H54 (cell line): ENCODE data around the gene TSSK2.

Experiments
- DNase-seq: peaks from one replicate; pipeline ENCODE4 v3.0.0; 2011; ENCODE audit warnings: low spot score, mixed read lengths; ENCODE audit not compliant: insufficient read length
- FAIRE-seq: peaks from 3 replicates; lab custom pipeline; 2011; peaks lifted over from hg19 to GRCh38; lab: Jason Lieb, UNC
- POLR2A ChIP-seq: IDR thresholded peaks from 2 replicates; pipeline ENCODE4 v1.6.1; 2011; ENCODE audit warnings: low read depth, mild to moderate bottlenecking, low read length

The TSSK2 gene

DNA sequence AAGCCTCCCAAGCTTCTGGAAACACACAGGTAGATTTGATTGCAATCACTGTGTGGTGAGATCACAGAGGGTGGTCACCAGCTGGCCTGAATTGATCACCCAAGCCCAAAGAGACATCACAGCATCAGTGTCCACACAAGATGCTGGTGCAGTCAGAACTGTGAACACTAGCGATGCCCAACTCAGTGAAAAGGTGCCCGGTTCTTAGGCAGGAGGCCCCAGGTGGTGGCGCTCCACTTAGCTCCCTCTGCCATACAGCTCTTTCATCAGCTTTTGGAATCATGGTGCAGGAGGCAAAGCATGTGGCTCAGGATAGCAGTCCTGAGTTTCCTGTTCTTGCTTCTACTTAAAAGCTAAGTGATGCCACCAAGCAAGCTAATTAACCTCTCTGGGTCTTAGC, 20.0 kb upstream of the TSSK2 start:
- TF ChIP-seq POLR2A: no peak
- DNase-seq (no peak), FAIRE-seq (no peak)

DNA sequence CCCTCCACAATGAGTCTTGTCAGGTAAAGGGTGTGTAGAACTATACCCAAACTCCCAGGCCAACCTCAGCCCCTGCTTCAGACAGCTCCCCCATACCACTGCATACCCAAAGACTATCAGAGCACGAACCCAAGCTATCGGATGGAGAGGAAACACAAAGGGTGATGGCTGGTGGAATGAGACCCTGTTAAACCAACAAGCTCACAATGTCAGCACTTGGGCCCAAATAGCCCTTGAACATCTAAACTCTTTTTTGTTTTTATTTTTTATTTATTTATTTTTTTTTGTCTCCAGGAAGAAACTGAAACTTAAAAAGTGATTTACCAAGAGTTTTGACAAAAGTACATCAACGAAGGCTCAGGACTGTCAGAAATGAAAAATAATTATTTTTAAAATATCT, 19.5 kb upstream of the TSSK2 start:
- DNase-seq (no peak), FAIRE-seq (no peak)
- TF ChIP-seq POLR2A: no peak

DNA sequence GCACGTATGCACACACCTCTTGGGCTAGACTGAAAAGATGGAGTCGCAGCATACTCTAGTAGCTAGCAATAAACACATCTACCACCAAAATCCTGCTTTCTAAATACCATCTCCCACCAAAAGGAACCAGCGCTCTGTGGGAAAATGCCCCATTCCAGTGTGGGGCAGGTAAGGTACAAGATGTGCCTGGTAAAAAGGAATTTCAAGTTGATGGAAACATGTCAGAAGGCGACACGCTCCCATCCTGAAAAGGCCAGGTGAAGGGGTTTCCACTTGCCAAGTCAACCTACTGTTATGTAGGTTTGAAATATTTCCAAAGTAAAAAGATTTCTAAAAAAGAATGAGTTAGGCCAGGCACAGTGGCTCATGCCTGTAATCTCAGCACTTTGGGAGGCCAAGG, 17.7 kb upstream of the TSSK2 start:
- no peak for TF ChIP-seq POLR2A
- no peak for FAIRE-seq
- no peak for DNase-seq

DNA sequence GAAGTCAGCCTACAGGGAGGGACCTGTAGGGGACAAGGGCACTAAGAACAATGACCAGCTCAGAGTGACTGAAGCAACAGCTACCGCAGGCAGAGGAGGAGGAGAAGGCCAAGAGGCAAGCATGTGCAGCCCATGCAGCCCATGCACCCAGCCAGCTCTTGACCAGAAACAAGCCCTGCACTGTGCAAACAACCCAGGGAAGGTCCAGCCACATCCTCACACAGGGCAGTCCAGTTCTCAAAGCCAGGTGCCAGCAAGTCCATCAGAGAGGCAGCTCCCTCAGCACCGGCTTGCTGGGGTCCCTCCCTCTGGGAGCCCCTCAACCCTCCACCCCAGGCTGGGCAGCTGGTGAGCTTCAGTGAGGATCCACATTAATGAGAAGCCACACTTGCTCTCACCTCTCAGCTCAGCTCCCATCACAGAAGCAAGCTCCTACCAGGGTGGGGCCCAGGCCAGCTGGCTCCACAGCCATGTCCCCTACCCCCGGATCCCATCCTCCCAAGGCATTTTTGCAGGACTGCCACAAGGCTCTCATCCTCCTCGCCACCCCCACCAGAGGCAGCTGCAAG, 16.0 kb upstream of the TSSK2 start:
- FAIRE-seq (no peak), DNase-seq (no peak)
- TF ChIP-seq POLR2A: no peak

DNA sequence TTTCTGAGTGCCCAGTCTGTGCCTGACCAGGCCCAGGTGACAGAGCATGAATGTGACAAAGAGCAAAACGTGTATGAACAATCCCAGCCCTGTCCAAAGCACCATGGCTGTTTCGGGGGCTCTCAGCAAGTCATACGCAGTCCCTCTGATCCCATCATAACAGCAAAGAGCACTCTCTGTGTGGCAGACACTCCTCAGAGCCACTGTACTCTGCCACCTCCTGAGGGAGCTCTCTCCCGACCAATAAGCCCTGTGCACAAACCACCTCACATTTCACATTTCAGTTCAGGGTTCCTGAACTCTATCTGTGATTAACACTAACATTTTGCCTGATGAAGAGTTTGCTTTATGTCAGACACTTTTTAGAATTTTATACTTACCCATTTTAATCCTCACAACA, 15.5 kb upstream of the TSSK2 start:
- no peak for DNase-seq
- no peak for TF ChIP-seq POLR2A
- FAIRE-seq: no peak

DNA sequence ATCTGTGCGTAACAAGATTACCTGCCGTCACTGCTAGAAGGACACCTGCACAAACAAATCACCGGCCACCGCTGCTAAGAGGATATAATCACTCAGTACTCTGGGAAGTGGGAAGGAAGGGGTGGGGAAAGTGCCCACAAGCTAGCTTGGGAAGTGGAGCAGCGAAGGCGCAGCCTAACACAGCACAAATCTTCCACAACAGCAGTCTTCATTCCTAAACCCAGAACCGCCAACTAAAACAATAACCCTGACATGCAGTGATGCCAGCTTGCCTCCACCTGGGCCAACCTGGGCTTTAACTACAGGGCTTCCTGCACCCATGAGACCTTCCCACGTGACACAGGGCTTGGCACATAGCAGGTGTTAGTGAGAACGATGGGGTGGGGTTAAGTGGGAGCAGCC, 14.0 kb upstream of the TSSK2 start:
- no peak for DNase-seq
- TF ChIP-seq POLR2A: no peak
- no peak for FAIRE-seq

DNA sequence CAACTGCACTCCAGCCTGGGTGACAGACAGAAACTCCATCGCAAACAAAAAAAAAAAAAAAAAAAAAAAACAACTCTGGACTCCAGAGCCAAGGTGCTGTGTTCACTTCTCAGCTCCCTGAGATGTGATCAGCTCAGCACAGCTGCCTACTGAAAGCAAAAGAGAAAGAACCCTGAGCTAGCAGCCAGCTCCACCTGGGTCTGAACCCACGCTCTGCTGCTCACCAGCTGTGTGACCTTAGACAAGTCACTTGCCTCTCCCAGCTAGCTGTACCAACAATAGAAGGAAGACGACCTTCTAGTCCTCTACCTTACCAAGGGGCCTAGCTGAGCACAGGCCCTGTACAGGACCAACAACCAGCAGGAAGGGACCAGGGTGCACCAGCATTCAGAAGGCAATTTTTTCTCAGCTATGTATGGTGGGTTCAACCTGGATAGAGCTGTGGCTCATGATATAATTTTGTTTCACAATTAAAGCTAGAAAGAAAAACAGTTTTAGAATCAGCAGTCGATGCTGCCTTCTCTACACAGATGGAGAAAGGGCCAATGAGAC, 12.7 kb upstream of the TSSK2 start:
- FAIRE-seq (no peak), DNase-seq (no peak)
- no peak for TF ChIP-seq POLR2A

DNA sequence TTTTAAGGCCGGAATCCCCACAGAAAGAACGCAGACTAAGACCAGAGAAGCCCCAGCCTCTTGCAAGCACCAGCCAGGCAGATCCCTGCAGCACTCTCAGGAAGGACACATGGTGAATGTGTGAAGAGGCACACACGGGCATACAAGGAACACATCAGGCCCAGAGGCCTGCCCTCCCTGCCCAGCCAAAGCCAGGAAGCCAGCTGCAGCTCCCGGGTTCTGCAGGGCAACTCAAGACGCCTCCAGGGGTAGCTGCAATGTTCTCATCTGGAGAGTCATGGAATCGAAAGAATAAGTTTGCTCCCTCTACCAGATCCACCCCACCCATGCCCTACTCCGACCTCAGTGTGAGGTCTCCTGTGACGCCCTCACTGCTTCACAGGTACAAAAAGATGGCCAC, 11.2 kb upstream of the TSSK2 start:
- DNase-seq: no peak
- no peak for FAIRE-seq
- TF ChIP-seq POLR2A: no peak

DNA sequence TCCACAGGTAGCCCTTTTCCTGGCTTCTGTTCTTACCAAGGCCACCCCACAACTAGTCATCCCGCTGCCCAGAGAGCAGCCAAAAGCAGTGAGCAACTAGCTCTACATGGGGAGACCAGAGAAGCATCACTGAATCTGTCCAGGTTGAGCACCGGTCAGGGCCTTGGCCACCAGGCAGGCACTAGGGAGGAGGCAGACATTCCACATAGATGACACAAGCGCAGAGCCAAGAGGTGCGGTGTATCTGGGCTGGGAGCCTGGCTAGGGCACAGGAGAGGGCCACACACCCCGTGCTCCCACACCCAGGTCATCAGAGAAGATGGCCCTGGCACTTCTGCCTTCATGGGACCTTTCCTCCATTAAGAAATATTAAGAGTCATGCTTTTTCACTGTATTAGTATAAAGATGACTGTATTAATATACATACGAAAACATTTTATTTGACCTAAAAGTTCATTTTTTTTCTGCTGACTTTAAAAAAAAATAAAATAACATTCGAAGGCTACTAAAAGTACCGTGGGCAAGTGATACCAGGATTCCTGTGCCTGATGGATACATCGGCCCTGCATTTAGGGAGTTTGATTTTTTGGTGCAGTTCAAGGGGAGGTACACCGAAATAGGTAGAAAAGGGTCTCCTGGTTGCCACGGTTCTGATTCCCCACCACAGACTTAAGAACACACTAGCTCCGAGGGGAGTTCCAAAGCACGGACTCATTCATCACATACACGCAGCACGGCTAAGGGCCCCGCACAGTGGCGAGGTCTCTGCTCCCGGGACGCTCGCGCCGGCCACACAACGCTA, 10.1 kb upstream of the TSSK2 start:
- peak; percentile 82 for DNase-seq
- no peak for TF ChIP-seq POLR2A
- peak; percentile 53 for FAIRE-seq

DNA sequence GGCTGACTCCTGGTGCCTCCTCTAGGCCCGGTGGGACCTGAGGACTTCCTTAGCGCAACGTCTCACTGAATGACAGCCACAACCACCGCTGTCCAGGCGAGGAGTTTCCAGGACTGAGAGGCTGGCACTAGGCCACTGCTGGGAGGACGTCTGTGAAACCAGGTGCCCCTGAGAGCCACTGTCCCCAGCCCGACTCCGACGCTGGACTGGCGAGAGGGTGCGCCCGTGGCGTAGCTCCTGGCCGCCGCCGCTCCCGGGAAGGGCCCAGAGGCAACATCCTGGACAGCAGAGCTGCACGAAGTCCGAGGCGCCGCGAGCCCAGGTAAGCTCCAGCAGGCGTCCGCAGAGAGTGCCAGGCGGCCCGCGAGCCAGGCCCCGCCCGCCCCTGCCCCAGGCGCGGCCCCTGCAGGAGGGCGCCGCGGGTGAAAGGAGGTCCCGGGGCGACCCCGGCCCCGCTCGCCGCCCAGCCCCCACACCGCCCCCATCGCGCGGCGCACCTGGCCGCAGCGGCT, 9.4 kb upstream of the TSSK2 start:
- TF ChIP-seq POLR2A: no peak
- FAIRE-seq: no peak
- DNase-seq: peak; percentile 23

DNA sequence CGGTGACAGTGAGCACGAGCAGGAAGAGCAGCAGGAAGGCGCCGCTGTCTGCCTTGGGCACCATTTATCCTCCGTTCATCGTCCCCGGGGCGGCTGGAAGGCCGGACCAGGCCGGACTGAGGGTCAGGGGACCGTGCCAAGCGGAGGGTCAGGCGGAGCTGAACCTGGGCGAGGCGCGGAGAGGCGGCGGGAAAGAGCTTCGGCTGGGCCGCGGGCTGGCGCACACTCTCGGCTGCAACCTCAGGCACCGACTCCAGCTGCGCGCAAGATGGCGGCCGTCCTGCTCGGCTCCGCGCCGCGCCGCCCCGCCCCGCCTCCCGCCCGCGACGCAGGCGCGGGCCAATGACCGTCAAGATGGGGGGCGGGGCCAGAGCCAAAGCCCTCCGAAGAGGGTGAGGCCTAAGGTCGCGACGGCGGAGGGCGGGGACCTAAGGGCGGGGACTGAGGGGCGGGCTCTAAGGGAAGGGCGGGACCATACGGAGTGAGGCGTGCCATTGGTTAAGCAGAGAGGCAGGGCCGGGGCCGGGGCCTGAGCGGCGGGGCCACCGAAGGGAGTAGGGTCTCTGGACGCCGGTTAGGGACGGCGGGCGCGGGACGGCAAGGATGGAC, 8.9 kb upstream of the TSSK2 start, which contains the start of gene DGCR2:
TSS of gene DGCR2 (minus strand) at position 270 of the 609 bp plus-strand sequence. CDS start at position 64, 206 bp downstream.
- FAIRE-seq: no peak
- peak; percentile 89 for DNase-seq
- peak; percentile 81 for TF ChIP-seq POLR2A

DNA sequence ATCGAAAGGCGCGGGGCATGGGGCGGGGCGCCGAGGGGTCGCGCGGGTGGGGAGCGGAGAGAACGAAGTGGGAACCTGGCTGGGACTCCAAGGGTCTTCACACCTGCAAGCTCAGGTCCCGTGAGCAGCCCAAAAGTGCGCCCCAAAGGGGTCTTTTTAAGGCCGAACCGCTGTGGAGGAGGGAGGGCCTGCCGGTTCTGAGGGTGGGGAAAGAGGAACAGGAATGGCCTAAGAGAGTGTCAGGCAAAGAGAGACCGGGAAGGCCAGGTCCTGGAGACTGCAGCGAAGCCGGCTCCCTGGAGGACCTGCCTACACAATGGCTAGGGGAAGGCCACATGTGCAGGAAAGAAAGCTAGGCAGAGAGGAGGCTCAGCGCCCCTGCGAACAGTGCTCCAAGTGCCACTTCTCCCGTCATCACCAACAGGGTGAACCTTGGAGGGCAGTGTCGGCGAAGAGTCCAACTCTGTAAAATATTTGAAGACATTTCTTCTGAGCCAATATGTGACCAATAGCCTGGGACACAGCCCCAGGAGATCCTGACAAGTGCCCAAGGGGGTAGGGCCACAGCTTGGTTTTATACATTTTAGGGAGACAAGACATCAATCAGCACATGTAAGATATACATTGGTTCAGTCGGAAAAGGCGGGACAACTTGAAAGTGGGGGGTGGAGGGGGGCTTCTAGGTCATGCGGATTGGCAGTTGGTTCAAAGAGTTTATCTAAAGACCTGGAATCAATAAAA, 8.2 kb upstream of the TSSK2 start:
- no peak for FAIRE-seq
- TF ChIP-seq POLR2A: no peak
- DNase-seq: peak; percentile 27

DNA sequence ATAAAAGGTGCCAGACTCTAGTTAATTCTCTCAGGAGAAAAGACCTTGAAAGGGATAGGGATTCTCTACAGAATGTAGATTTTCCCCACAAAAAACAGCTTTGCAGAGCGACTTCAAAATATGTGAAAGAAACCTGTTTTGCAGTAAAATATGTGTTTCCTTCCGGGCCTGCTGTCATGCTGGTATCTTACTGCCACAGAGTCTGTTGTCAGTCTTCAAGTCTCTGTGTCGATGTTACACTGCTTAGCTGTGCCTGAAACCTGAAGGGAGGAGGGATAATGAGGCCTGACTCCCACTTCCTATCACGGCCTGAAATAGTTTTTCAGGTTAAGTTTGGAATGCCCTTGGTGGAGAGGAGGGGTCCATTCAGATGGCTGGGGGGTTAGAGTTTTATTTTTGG, 7.2 kb upstream of the TSSK2 start:
- no peak for DNase-seq
- no peak for FAIRE-seq

More for the DNA sequence above, 7.2 kb upstream of the TSSK2 start:
- TF ChIP-seq POLR2A: no peak
